ENCODE results near the gene SMARCAL1.

DNA sequence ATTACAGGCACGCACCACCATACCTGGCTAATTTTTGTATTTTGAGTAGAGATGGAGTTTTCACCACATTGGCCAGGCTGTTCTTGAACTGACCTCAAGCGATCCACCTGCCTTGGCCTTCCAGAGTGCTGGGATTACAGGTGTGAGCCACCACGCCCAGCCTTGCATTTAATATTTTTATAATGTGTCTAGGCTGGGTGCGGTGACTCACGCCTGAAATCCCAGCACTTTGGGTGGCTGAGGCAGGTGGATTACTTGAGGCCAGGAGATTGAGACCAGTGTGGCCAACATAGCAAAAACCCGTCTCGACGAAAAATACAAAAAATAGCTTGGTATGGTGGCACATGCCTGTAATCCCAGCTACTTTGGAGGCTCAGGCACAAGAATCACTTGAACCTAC lies 89.6 kb downstream of the SMARCAL1 start:
- TF ChIP-seq POLR2AphosphoS5 (IDR thresholded peaks at IDR 0.05; ENCODE audit: low read depth, low read length) (no peak), TCF7L2 (IDR thresholded peaks at IDR 0.05; ENCODE audit: low read depth, low read length) (no peak)
- TF ChIP-seq, protein P1, sequence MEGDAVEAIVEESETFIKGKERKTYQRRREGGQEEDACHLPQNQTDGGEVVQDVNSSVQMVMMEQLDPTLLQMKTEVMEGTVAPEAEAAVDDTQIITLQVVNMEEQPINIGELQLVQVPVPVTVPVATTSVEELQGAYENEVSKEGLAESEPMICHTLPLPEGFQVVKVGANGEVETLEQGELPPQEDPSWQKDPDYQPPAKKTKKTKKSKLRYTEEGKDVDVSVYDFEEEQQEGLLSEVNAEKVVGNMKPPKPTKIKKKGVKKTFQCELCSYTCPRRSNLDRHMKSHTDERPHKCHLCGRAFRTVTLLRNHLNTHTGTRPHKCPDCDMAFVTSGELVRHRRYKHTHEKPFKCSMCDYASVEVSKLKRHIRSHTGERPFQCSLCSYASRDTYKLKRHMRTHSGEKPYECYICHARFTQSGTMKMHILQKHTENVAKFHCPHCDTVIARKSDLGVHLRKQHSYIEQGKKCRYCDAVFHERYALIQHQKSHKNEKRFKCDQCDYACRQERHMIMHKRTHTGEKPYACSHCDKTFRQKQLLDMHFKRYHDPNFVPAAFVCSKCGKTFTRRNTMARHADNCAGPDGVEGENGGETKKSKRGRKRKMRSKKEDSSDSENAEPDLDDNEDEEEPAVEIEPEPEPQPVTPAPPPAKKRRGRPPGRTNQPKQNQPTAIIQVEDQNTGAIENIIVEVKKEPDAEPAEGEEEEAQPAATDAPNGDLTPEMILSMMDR (IDR thresholded peaks at IDR 0.05), result no peak
